GM21825 (cell line): ENCODE measurements around the gene GFRA1.

Experiments
- ATAC-seq: cut with Tn5 transposase; IDR thresholded peaks from one replicate; pipeline ENCODE4 v1.9.1; 2021; ENCODE audit warnings: mild to moderate bottlenecking, moderate library complexity; ENCODE audit not compliant: unreplicated experiment

The GFRA1 gene

GRCh38 chr10:116164291-116164690 lies 108.7 kb downstream of the GFRA1 start:
- no peak for ATAC-seq

GRCh38 chr10:116163333-116164131 lies 109.5 kb downstream of the GFRA1 start:
- ATAC-seq: no peak

GRCh38 chr10:116162851-116163250 lies 110.2 kb downstream of the GFRA1 start:
- no peak for ATAC-seq

- no peak for ATAC-seq
These were observed 112.7 kb downstream of the GFRA1 start for GRCh38 chr10:116160271-116160670.

- ATAC-seq: no peak
These were observed 113.8 kb downstream of the GFRA1 start for GRCh38 chr10:116159197-116159596.

- ATAC-seq: no peak
These were observed 115.0 kb downstream of the GFRA1 start for GRCh38 chr10:116158036-116158435.

GRCh38 chr10:116157485-116157884 lies 115.5 kb downstream of the GFRA1 start:
- ATAC-seq: no peak

GRCh38 chr10:116156819-116157218 lies 116.2 kb downstream of the GFRA1 start:
- no peak for ATAC-seq

GRCh38 chr10:116155191-116155590 lies 117.8 kb downstream of the GFRA1 start:
- ATAC-seq: no peak

- ATAC-seq: no peak
These were observed 118.4 kb downstream of the GFRA1 start for GRCh38 chr10:116154651-116155050.

GRCh38 chr10:116151076-116151475 lies 121.9 kb downstream of the GFRA1 start:
- ATAC-seq: no peak

GRCh38 chr10:116150606-116151005 lies 122.4 kb downstream of the GFRA1 start:
- ATAC-seq: no peak

GRCh38 chr10:116147147-116147905 lies 125.7 kb downstream of the GFRA1 start:
- ATAC-seq: no peak

GRCh38 chr10:116146372-116147140 lies 126.5 kb downstream of the GFRA1 start:
- ATAC-seq: no peak

GRCh38 chr10:116143673-116144222 lies 129.3 kb downstream of the GFRA1 start:
- ATAC-seq: no peak

GRCh38 chr10:116141855-116142254 lies 131.2 kb downstream of the GFRA1 start:
- no peak for ATAC-seq

- no peak for ATAC-seq
These were observed 131.8 kb downstream of the GFRA1 start for GRCh38 chr10:116141246-116141645.

- ATAC-seq: no peak
These were observed 133.1 kb downstream of the GFRA1 start for GRCh38 chr10:116139886-116140285.

- ATAC-seq: no peak
These were observed 134.1 kb downstream of the GFRA1 start for GRCh38 chr10:116138897-116139296.

- ATAC-seq: no peak
These were observed 136.7 kb downstream of the GFRA1 start for GRCh38 chr10:116136261-116136660.

- ATAC-seq: no peak
These were observed 138.7 kb downstream of the GFRA1 start for GRCh38 chr10:116134322-116134721.
